Stimulated activated naive CD8-positive, alpha-beta T cell treated with anti-CD3 and anti-CD28 coated beads, Interleukin-15, Interleukin-2, amounts not matched to agents 100 ng/mL and 50 ng/mL, for 24 hours (primary cell): ENCODE results near the gene EHMT1.
A peak's percentile ranks its signal among the peaks of the same experiment; 100 is the strongest.

Experiments
- H3K27ac Mint-ChIP-seq: one replicate; pipeline ENCODE4 v1.8.0; 2021; ENCODE audit warnings: mild to moderate bottlenecking, mixed read lengths
- H3K27me3 Mint-ChIP-seq: one replicate; pipeline ENCODE4 v1.8.0; 2021; ENCODE audit warnings: mixed read lengths
- H3K36me3 Mint-ChIP-seq: one replicate; pipeline ENCODE4 v1.8.0; 2021; ENCODE audit warnings: low read depth, mixed read lengths
- H3K4me1 Mint-ChIP-seq: one replicate; pipeline ENCODE4 v1.8.0; 2021; ENCODE audit warnings: low read depth, mixed read lengths
- H3K4me3 Mint-ChIP-seq: one replicate; pipeline ENCODE4 v1.8.0; 2021; ENCODE audit warnings: mild to moderate bottlenecking, mixed read lengths
- H3K9me3 Mint-ChIP-seq: one replicate; pipeline ENCODE4 v1.8.0; 2021; ENCODE audit warnings: mixed read lengths

The EHMT1 gene

GRCh38 chr9:137787786-137788505, 169.1 kb downstream of the EHMT1 start:
- H3K9me3 Mint-ChIP-seq = no peaks in the 10 kb centered on the region
- no peak overlapping the region for H3K4me3 Mint-ChIP-seq
- H3K27ac Mint-ChIP-seq = no peak overlapping the region
- H3K4me1 Mint-ChIP-seq = peaks cover 4% of the 10 kb centered on the region
- H3K27me3 Mint-ChIP-seq = no peaks in the 10 kb centered on the region
- peaks cover 51% of the 10 kb centered on the region for H3K36me3 Mint-ChIP-seq

- no peak overlapping the region for H3K27ac Mint-ChIP-seq
- no peak overlapping the region for H3K4me3 Mint-ChIP-seq
- H3K9me3 Mint-ChIP-seq = no peaks in the 10 kb centered on the region
- no peaks in the 10 kb centered on the region for H3K27me3 Mint-ChIP-seq
- H3K36me3 Mint-ChIP-seq = peaks cover 51% of the 10 kb centered on the region
- H3K4me1 Mint-ChIP-seq = peaks cover 4% of the 10 kb centered on the region
These were observed 169.9 kb downstream of the EHMT1 start for GRCh38 chr9:137788561-137789294.

- peaks cover 4% of the 10 kb centered on the region for H3K4me1 Mint-ChIP-seq
- no peak overlapping the region for H3K27ac Mint-ChIP-seq
- H3K4me3 Mint-ChIP-seq = no peak overlapping the region
- no peaks in the 10 kb centered on the region for H3K9me3 Mint-ChIP-seq
- H3K36me3 Mint-ChIP-seq = peaks cover 53% of the 10 kb centered on the region
- H3K27me3 Mint-ChIP-seq = no peaks in the 10 kb centered on the region
These were observed 170.6 kb downstream of the EHMT1 start for GRCh38 chr9:137789295-137789895.

- peaks cover 4% of the 10 kb centered on the region for H3K4me1 Mint-ChIP-seq
- no peak overlapping the region for H3K4me3 Mint-ChIP-seq
- no peaks in the 10 kb centered on the region for H3K27me3 Mint-ChIP-seq
- peaks cover 66% of the 10 kb centered on the region for H3K36me3 Mint-ChIP-seq
- no peak overlapping the region for H3K27ac Mint-ChIP-seq
- H3K9me3 Mint-ChIP-seq = no peaks in the 10 kb centered on the region
These were observed 173.1 kb downstream of the EHMT1 start for GRCh38 chr9:137791947-137792346.

GRCh38 chr9:137793196-137793841, 174.5 kb downstream of the EHMT1 start:
- Mint-ChIP-seq H3K9me3 (no peaks in the 10 kb centered on the region), H3K4me1 (peaks cover 1% of the 10 kb centered on the region), H3K27me3 (no peaks in the 10 kb centered on the region), H3K4me3 (no peak overlapping the region), H3K36me3 (peaks cover 74% of the 10 kb centered on the region), H3K27ac (no peak overlapping the region)

GRCh38 chr9:137795156-137795666, 176.4 kb downstream of the EHMT1 start:
- Mint-ChIP-seq H3K36me3 (peaks cover 86% of the 10 kb centered on the region), H3K4me1 (no peaks in the 10 kb centered on the region), H3K4me3 (no peak overlapping the region), H3K27ac (no peak overlapping the region), H3K9me3 (no peaks in the 10 kb centered on the region), H3K27me3 (no peaks in the 10 kb centered on the region)

GRCh38 chr9:137797206-137798120, 178.7 kb downstream of the EHMT1 start:
- H3K4me3 Mint-ChIP-seq = no peak overlapping the region
- H3K27me3 Mint-ChIP-seq = no peaks in the 10 kb centered on the region
- no peaks in the 10 kb centered on the region for H3K4me1 Mint-ChIP-seq
- no peak overlapping the region for H3K27ac Mint-ChIP-seq
- H3K36me3 Mint-ChIP-seq = peaks cover 80% of the 10 kb centered on the region
- no peaks in the 10 kb centered on the region for H3K9me3 Mint-ChIP-seq

- no peaks in the 10 kb centered on the region for H3K27me3 Mint-ChIP-seq
- H3K4me1 Mint-ChIP-seq = no peaks in the 10 kb centered on the region
- H3K36me3 Mint-ChIP-seq = peaks cover 80% of the 10 kb centered on the region
- no peak overlapping the region for H3K27ac Mint-ChIP-seq
- no peaks in the 10 kb centered on the region for H3K9me3 Mint-ChIP-seq
- H3K4me3 Mint-ChIP-seq = no peak overlapping the region
These were observed 179.3 kb downstream of the EHMT1 start for GRCh38 chr9:137798142-137798541.

- Mint-ChIP-seq H3K36me3 (peaks cover 80% of the 10 kb centered on the region), H3K27ac (no peak overlapping the region), H3K4me1 (no peaks in the 10 kb centered on the region), H3K27me3 (no peaks in the 10 kb centered on the region), H3K4me3 (no peak overlapping the region), H3K9me3 (no peaks in the 10 kb centered on the region)
These were observed 180.3 kb downstream of the EHMT1 start for GRCh38 chr9:137798901-137799629.

GRCh38 chr9:137799630-137799983, 180.8 kb downstream of the EHMT1 start:
- no peaks in the 10 kb centered on the region for H3K9me3 Mint-ChIP-seq
- no peaks in the 10 kb centered on the region for H3K4me1 Mint-ChIP-seq
- no peak overlapping the region for H3K27ac Mint-ChIP-seq
- no peaks in the 10 kb centered on the region for H3K27me3 Mint-ChIP-seq
- H3K36me3 Mint-ChIP-seq = peaks cover 80% of the 10 kb centered on the region
- no peak overlapping the region for H3K4me3 Mint-ChIP-seq

GRCh38 chr9:137800196-137801022, 181.6 kb downstream of the EHMT1 start:
- no peak overlapping the region for H3K27ac Mint-ChIP-seq
- no peaks in the 10 kb centered on the region for H3K4me1 Mint-ChIP-seq
- no peak overlapping the region for H3K4me3 Mint-ChIP-seq
- peaks cover 80% of the 10 kb centered on the region for H3K36me3 Mint-ChIP-seq
- H3K9me3 Mint-ChIP-seq = no peaks in the 10 kb centered on the region
- no peaks in the 10 kb centered on the region for H3K27me3 Mint-ChIP-seq

GRCh38 chr9:137801023-137801319, 182.2 kb downstream of the EHMT1 start:
- Mint-ChIP-seq H3K36me3 (peaks cover 75% of the 10 kb centered on the region), H3K9me3 (no peaks in the 10 kb centered on the region), H3K4me3 (no peak overlapping the region), H3K4me1 (no peaks in the 10 kb centered on the region), H3K27ac (no peak overlapping the region), H3K27me3 (no peaks in the 10 kb centered on the region)

GRCh38 chr9:137802021-137802420, 183.2 kb downstream of the EHMT1 start:
- no peaks in the 10 kb centered on the region for H3K9me3 Mint-ChIP-seq
- H3K36me3 Mint-ChIP-seq = peaks cover 76% of the 10 kb centered on the region
- H3K4me3 Mint-ChIP-seq = no peak overlapping the region
- peaks cover 5% of the 10 kb centered on the region for H3K4me1 Mint-ChIP-seq
- H3K27me3 Mint-ChIP-seq = no peaks in the 10 kb centered on the region
- peak overlapping the region; percentile 8 for H3K27ac Mint-ChIP-seq
